ENCODE results near the gene HOXB8. TPM values are rescaled to one million over a fixed set of nuclear protein-coding genes. Genes with fewer than 3 reads are reported as not detected.

Gene HOXB8
- total and polyA plus RNA-seq, 2 of the 13 experiments (the other 11 are each of a cell fraction or from before 2014, with no cell fraction given) = not detected

DNA sequence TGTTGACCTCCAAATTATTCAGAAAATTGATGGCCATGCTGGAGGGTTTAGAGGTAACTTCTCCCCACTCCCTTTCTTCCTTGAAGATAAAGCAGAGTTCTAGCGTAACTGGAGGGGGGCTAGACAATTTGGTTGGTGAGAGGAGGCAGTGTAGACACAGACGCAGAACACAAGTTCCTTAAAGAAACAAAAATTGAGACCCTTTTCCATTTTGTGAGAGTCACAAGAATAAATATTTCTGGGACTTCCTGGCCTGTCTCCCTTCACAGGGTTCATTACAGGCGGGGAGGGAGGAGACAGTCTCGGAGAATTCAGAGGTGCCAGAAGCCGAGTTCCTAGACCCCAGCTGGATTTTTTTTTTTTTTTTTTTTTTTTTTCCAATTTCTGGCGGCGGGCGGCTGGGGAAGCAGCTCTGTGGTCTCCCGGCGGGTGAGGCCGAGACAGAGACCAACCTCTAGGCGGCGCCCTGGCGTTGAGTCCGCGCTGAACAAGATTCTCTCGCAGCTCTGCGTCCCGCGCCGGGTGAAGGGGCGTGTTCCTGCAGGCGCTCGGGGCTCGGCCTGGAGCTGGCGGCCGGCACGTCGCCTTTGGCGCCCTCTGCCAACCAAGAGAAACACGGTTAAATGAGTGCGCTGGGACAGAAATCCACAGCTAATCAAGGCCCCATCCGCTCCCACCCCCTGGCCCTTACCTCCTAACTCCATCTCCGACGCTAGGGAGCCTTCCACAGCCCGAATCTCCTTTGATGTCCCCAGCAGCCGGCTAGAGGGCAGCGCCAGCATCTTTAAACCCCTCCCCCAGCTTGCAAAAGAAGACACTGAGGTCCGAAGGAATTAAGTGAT lies 21.3 kb upstream of the HOXB8 start (continued):
- TF ChIP-seq, protein P1, sequence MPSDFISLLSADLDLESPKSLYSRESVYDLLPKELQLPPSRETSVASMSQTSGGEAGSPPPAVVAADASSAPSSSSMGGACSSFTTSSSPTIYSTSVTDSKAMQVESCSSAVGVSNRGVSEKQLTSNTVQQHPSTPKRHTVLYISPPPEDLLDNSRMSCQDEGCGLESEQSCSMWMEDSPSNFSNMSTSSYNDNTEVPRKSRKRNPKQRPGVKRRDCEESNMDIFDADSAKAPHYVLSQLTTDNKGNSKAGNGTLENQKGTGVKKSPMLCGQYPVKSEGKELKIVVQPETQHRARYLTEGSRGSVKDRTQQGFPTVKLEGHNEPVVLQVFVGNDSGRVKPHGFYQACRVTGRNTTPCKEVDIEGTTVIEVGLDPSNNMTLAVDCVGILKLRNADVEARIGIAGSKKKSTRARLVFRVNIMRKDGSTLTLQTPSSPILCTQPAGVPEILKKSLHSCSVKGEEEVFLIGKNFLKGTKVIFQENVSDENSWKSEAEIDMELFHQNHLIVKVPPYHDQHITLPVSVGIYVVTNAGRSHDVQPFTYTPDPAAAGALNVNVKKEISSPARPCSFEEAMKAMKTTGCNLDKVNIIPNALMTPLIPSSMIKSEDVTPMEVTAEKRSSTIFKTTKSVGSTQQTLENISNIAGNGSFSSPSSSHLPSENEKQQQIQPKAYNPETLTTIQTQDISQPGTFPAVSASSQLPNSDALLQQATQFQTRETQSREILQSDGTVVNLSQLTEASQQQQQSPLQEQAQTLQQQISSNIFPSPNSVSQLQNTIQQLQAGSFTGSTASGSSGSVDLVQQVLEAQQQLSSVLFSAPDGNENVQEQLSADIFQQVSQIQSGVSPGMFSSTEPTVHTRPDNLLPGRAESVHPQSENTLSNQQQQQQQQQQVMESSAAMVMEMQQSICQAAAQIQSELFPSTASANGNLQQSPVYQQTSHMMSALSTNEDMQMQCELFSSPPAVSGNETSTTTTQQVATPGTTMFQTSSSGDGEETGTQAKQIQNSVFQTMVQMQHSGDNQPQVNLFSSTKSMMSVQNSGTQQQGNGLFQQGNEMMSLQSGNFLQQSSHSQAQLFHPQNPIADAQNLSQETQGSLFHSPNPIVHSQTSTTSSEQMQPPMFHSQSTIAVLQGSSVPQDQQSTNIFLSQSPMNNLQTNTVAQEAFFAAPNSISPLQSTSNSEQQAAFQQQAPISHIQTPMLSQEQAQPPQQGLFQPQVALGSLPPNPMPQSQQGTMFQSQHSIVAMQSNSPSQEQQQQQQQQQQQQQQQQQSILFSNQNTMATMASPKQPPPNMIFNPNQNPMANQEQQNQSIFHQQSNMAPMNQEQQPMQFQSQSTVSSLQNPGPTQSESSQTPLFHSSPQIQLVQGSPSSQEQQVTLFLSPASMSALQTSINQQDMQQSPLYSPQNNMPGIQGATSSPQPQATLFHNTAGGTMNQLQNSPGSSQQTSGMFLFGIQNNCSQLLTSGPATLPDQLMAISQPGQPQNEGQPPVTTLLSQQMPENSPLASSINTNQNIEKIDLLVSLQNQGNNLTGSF (CRISPR knock-in tag; IDR thresholded peaks at IDR 0.05) = 0 out of 2 replicates have a peak, but pooled peaks have one; percentile 77
- TF ChIP-seq ZNF264 (CRISPR knock-in tag; IDR thresholded peaks at IDR 0.05) (peak; percentile 72; the same call in 1 of the 2 replicates), SAP130 (CRISPR knock-in tag; IDR thresholded peaks at IDR 0.05; ENCODE audit: low read depth) (0 out of 2 replicates have a peak, but pooled peaks have one; percentile 27), NPAS2 (CRISPR knock-in tag; IDR thresholded peaks at IDR 0.05; ENCODE audit: borderline replicate concordance) (no peak), FOXA3 (CRISPR knock-in tag; IDR thresholded peaks at IDR 0.05) (peak; percentile 39; the same call in 1 of the 2 replicates), HDAC2 (CRISPR knock-in tag; IDR thresholded peaks at IDR 0.05) (peak; percentile 59), MZF1 (CRISPR knock-in tag; IDR thresholded peaks at IDR 0.05; ENCODE audit: borderline replicate concordance) (no peak), ZNF800 (CRISPR knock-in tag; IDR thresholded peaks at IDR 0.05) (peak; percentile 92), MIER2 (CRISPR knock-in tag; IDR thresholded peaks at IDR 0.05) (peak; percentile 38; the same call in 1 of the 2 replicates), ZNF318 (CRISPR knock-in tag; IDR thresholded peaks at IDR 0.05) (0 out of 2 replicates have a peak, but pooled peaks have one; percentile 18), ERF (CRISPR knock-in tag; IDR thresholded peaks at IDR 0.05) (peak; percentile 76)

Measured in HepG2 (cell line).